Keratinocyte (primary cell): ENCODE results near the gene MKS1. TPM values are rescaled to one million over a fixed set of nuclear protein-coding genes. Genes with fewer than 3 reads are reported as not detected.

Experiments
- DNase-seq: peaks from one replicate; pipeline ENCODE4 v3.0.0-alpha.2; 2011; ENCODE audit warnings: low read depth, missing footprints, low spot score
- FAIRE-seq: peaks from 2 replicates; lab custom pipeline; 2011; peaks lifted over from hg19 to GRCh38; lab: Jason Lieb, UNC
- H2AFZ ChIP-seq: 2 replicates; pipeline ENCODE4 v1.6.0; 2012; ENCODE audit warnings: low read length, control low read depth, inconsistent platforms; ENCODE audit not compliant: control insufficient read depth
- H3K27ac ChIP-seq: 2 replicates; pipeline ENCODE4 v1.5.1; 2011; ENCODE audit warnings: low read length; ENCODE audit not compliant: control insufficient read depth, insufficient read depth
- H3K27me3 ChIP-seq: 3 replicates; pipeline ENCODE4 v1.6.0; 2011; ENCODE audit warnings: low read length; ENCODE audit not compliant: control insufficient read depth, insufficient read depth; ENCODE audit errors: extremely low read depth
- H3K36me3 ChIP-seq, 2 experiments: 2 replicates in 1 of 2; 3 replicates in 1 of 2; pipeline ENCODE4 v1.5.1; 2011; ENCODE audit warnings: low read length in 2 of 2, mild to moderate bottlenecking in 1 of 2; ENCODE audit not compliant: control insufficient read depth in 2 of 2, insufficient read depth in 2 of 2; ENCODE audit errors: extremely low read depth in 1 of 2
- H3K4me1 ChIP-seq: 3 replicates; pipeline ENCODE4 v1.5.1; 2011; ENCODE audit warnings: low read length; ENCODE audit not compliant: control insufficient read depth, insufficient read depth; ENCODE audit errors: extremely low read depth
- H3K4me2 ChIP-seq: 3 replicates; pipeline ENCODE4 v1.6.0; 2011; ENCODE audit warnings: low read depth, low read length; ENCODE audit not compliant: control insufficient read depth, insufficient read depth; ENCODE audit errors: extremely low read depth
- H3K4me3 ChIP-seq, 3 experiments: fragments of 200-600 bp in 1 of 3; sonication (generic) in 1 of 3; 2 replicates in 2 of 3; 3 replicates in 1 of 3; pipeline ENCODE4 v1.5.1; 2011 to 2016; ENCODE audit warnings: low read length in 3 of 3, mild to moderate bottlenecking in 3 of 3, control low read depth in 2 of 3, inconsistent platforms in 1 of 3, low read depth in 1 of 3, mixed read lengths in 1 of 3, mixed run types in 1 of 3, moderate library complexity in 1 of 3; ENCODE audit not compliant: control insufficient read depth in 2 of 3, insufficient read depth in 2 of 3; ENCODE audit errors: extremely low read depth in 1 of 3
- H3K79me2 ChIP-seq: 2 replicates; pipeline ENCODE4 v1.6.0; 2012; ENCODE audit warnings: low read length; ENCODE audit not compliant: control insufficient read depth, insufficient read depth
- H3K9ac ChIP-seq: 3 replicates; pipeline ENCODE4 v1.6.0; 2011; ENCODE audit warnings: low read length; ENCODE audit not compliant: control insufficient read depth, insufficient read depth; ENCODE audit errors: extremely low read depth
- H3K9me1 ChIP-seq: 3 replicates; pipeline ENCODE4 v1.6.0; 2011; ENCODE audit warnings: low read length; ENCODE audit not compliant: control insufficient read depth, insufficient read depth; ENCODE audit errors: extremely low read depth
- H3K9me3 ChIP-seq: 2 replicates; pipeline ENCODE4 v1.5.1; 2012; ENCODE audit warnings: low read depth, low read length; ENCODE audit not compliant: control insufficient read depth
- H4K20me1 ChIP-seq: 3 replicates; pipeline ENCODE4 v1.6.0; 2011; ENCODE audit warnings: low read length; ENCODE audit not compliant: control insufficient read depth, insufficient read depth; ENCODE audit errors: extremely low read depth
- EZH2 ChIP-seq: IDR thresholded peaks from one replicate; pipeline ENCODE4 v1.6.1; 2012; ENCODE audit warnings: inconsistent platforms, mild to moderate bottlenecking, low read length, moderate library complexity
- dilution Hi-C: fragments of 300-500 bp; cut with MboI; formaldehyde crosslinking; loops from one replicate; pipeline ENCODE4 v1.7.0; 2020; ENCODE audit warnings: low sequenced_read_pairs; ENCODE audit not compliant: extremely low pct_ligation_motif_present
- polyA plus RNA-seq, 5 experiments: library from polyadenylated mRNA; depleted of rRNA in 3 of 5; stranded (reverse) in 3 of 5; stranded (forward) in 1 of 5; unstranded in 1 of 5; fragments of >200 nt; gene quantifications; 1 replicate in 1 of 5; 2 replicates in 3 of 5; 3 replicates in 1 of 5; pipeline versions ENCODE4 v1.2.1 to v1.2.3, GENCODE V29; 2011 to 2012; ENCODE audit warnings: missing spikeins in 2 of 5, low read depth in 1 of 5, low replicate concordance in 1 of 5
- TF ChIP-seq, protein P1 (sequence below), 3 experiments: IDR thresholded peaks in 1 of 3; conservative IDR thresholded peaks in 1 of 3; optimal IDR thresholded peaks in 1 of 3; 2 replicates in 2 of 3; 3 replicates in 1 of 3; pipeline versions ENCODE3 to v1.5.1; 2011; ENCODE audit warnings: low read length in 3 of 3, mild to moderate bottlenecking in 3 of 3, moderate library complexity in 2 of 3, control low read depth in 1 of 3, inconsistent platforms in 1 of 3; ENCODE audit not compliant: insufficient read depth in 2 of 3; ENCODE audit errors: extremely low read depth in 1 of 3

MKS1 gene
- polyA plus RNA-seq, 1 donor (not counting 4 experiments of a cell fraction or from before 2014, with no cell fraction given), result 12.2 TPM

DNA sequence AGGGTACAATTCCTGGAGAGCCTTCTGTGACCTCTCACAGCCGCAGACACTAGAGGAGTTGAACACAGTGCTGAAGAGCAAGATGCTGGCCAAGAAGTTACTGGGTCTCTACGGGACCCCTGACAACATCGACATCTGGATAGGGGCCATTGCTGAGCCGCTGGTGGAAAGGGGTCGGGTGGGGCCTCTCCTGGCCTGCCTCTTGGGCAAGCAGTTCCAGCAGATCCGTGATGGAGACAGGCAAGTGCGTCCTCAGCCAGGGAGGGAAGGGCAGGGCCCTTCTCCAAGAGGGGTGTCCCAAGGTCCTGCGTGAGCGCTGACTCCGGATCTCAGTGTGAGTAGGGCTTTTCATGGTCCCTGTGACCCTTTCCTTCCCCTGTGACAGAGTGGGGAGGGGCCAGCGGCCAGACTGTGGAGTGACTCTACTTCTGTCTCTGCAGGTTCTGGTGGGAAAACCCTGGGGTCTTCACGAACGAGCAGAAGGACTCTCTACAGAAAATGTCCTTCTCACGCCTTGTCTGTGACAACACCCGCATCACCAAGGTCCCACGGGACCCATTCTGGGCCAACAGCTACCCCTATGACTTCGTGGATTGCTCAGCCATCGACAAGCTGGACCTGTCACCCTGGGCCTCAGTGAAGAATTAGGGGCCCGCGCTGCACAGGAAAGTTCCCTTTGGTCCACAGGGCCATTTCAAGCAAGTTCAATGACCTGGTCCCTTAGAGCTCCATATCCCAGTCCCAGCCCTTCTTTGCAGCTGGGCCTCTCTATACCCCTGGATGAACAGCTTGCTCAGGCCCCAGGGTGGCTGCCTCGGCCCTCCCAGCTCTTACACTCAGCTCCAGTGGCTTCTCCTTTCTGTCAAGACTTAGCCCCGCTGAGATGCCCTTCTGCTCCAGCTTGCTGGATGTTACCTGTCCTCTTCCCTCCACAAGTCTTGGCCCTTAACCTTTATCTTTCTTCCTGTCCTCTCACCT lies 48.6 kb upstream of the MKS1 start:
- H3K4me1 ChIP-seq, result no peaks in the 10 kb centered on the region
- DNase-seq (no peak), FAIRE-seq (no peak)
- no peak overlapping the region for H3K9ac ChIP-seq
- TF ChIP-seq, protein P1, sequence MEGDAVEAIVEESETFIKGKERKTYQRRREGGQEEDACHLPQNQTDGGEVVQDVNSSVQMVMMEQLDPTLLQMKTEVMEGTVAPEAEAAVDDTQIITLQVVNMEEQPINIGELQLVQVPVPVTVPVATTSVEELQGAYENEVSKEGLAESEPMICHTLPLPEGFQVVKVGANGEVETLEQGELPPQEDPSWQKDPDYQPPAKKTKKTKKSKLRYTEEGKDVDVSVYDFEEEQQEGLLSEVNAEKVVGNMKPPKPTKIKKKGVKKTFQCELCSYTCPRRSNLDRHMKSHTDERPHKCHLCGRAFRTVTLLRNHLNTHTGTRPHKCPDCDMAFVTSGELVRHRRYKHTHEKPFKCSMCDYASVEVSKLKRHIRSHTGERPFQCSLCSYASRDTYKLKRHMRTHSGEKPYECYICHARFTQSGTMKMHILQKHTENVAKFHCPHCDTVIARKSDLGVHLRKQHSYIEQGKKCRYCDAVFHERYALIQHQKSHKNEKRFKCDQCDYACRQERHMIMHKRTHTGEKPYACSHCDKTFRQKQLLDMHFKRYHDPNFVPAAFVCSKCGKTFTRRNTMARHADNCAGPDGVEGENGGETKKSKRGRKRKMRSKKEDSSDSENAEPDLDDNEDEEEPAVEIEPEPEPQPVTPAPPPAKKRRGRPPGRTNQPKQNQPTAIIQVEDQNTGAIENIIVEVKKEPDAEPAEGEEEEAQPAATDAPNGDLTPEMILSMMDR (optimal IDR thresholded peaks at IDR 0.05 in 1 of 3, IDR thresholded peaks at IDR 0.05 in 1 of 3, conservative IDR thresholded peaks at IDR 0.05 in 1 of 3; ENCODE audit: extremely low read depth in 1 of 3, insufficient read depth in 2 of 3, low read length in 3 of 3), result no peak
- no peak for TF ChIP-seq EZH2
- H3K9me3 ChIP-seq, result no peaks in the 10 kb centered on the region
- dilution Hi-C loops, result no loop called here
- no peak overlapping the region for H3K27ac ChIP-seq
- H3K9me1 ChIP-seq, result no peaks in the 10 kb centered on the region
- no peaks in the 10 kb centered on the region for H3K36me3 ChIP-seq
- no peaks in the 10 kb centered on the region for H4K20me1 ChIP-seq
- no peak overlapping the region for H3K4me3 ChIP-seq
- no peak overlapping the region for H2AFZ ChIP-seq
- H3K27me3 ChIP-seq, result peaks cover 14% of the 10 kb centered on the region
- H3K4me2 ChIP-seq, result no peak overlapping the region
- H3K79me2 ChIP-seq, result no peaks in the 10 kb centered on the region

DNA sequence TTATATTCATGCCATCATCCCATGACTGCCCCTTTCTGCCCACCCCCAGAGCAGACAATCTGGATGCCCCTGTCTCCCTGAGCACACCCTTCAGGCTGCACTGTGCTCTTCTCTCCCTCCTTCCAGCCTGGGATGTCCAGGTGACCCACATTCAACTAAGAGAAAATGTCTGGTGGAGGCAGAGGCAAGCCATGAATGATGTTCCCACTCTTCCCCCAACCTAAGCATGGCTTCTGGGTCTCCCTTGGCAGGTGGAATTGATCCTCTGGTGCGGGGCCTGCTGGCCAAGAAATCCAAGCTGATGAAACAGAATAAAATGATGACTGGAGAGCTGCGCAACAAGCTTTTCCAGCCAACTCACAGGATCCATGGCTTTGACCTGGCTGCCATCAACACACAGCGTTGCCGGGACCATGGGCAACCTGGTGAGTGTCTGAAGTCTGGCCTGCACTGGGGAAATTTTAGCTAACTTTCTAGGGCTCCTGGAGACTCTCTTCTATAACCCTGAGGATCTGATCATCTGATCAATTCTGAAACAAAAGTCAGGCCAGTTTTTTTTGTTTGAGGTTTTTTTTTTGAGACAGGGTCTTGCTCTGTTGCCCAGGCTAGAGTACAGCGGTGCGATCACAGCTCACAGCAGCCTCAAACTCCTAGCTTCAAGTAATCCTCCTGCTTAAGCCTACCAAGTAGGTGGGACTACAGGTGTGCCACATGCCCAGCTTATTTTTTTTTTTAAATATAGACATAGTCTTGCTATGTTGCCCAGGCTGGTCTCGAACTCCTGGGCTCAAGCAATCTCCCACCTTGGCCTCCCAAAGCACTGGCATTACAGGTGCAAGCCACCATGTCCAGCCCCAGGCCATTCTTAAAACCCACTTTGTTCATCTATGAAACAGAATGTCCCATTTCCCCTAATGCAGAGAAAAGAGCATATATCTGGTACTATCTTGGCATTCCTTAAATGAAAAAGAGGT lies 47.1 kb upstream of the MKS1 start:
- Histone ChIP-seq H3K36me3 (no peaks in the 10 kb centered on the region), H3K9me1 (no peaks in the 10 kb centered on the region), H3K27me3 (peaks cover 19% of the 10 kb centered on the region), H3K9me3 (no peaks in the 10 kb centered on the region), H2AFZ (no peak overlapping the region), H3K4me1 (no peaks in the 10 kb centered on the region), H3K79me2 (no peaks in the 10 kb centered on the region), H3K27ac (no peak overlapping the region), H3K9ac (no peak overlapping the region), H3K4me3 (no peak overlapping the region), H4K20me1 (no peaks in the 10 kb centered on the region), H3K4me2 (no peak overlapping the region)
- dilution Hi-C loops, result no loop called here
- FAIRE-seq, result no peak
- no peak for DNase-seq
- TF ChIP-seq, protein P1 (optimal IDR thresholded peaks at IDR 0.05 in 1 of 3, IDR thresholded peaks at IDR 0.05 in 1 of 3, conservative IDR thresholded peaks at IDR 0.05 in 1 of 3; ENCODE audit: extremely low read depth in 1 of 3, insufficient read depth in 2 of 3, low read length in 3 of 3), result no peak
- no peak for TF ChIP-seq EZH2
